Measurements from ENCODE around the gene SLC9A9. TPM values are rescaled to one million over a fixed set of nuclear protein-coding genes. Genes with fewer than 3 reads are reported as not detected.

The SLC9A9 gene
- total and polyA plus RNA-seq, 10 of the 15 experiments (the other 5 are each of a cell fraction or from before 2014, with no cell fraction given), result 3.5 to 14.2 (median 9.3) TPM

DNA sequence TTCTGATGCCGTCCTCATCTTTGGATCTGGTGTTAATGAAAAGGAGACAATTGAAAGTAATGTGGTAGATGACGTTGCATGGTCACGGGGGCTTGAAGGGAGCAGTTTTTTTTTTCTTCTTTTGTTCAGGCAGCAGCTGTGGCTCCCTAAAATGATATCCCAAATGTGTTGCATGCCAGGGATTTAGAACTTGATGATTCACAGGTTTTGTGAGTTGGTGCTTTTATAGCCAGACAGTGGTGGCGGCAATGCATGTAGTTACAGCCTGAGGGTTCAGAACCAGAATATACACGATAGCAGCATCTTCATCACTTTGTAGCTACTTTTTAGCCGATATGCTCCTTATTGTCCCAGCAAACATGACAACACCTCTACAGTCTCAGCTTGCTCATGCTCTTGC lies 595.3 kb downstream of the SLC9A9 start (continued):
- TF ChIP-seq, protein P1, sequence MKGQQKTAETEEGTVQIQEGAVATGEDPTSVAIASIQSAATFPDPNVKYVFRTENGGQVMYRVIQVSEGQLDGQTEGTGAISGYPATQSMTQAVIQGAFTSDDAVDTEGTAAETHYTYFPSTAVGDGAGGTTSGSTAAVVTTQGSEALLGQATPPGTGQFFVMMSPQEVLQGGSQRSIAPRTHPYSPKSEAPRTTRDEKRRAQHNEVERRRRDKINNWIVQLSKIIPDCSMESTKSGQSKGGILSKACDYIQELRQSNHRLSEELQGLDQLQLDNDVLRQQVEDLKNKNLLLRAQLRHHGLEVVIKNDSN (IDR thresholded peaks at IDR 0.05; ENCODE audit: borderline replicate concordance, extremely low read length, insufficient read depth, low read depth, low read length), result no peak
- TF ChIP-seq MAX (IDR thresholded peaks at IDR 0.05; ENCODE audit: low read depth, low read length), result no peak
- no peak for TF ChIP-seq ZBED1 (IDR thresholded peaks at IDR 0.05; ENCODE audit: borderline replicate concordance)
- TF ChIP-seq, protein P2, sequence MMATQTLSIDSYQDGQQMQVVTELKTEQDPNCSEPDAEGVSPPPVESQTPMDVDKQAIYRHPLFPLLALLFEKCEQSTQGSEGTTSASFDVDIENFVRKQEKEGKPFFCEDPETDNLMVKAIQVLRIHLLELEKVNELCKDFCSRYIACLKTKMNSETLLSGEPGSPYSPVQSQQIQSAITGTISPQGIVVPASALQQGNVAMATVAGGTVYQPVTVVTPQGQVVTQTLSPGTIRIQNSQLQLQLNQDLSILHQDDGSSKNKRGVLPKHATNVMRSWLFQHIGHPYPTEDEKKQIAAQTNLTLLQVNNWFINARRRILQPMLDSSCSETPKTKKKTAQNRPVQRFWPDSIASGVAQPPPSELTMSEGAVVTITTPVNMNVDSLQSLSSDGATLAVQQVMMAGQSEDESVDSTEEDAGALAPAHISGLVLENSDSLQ (IDR thresholded peaks at IDR 0.05), result no peak

DNA sequence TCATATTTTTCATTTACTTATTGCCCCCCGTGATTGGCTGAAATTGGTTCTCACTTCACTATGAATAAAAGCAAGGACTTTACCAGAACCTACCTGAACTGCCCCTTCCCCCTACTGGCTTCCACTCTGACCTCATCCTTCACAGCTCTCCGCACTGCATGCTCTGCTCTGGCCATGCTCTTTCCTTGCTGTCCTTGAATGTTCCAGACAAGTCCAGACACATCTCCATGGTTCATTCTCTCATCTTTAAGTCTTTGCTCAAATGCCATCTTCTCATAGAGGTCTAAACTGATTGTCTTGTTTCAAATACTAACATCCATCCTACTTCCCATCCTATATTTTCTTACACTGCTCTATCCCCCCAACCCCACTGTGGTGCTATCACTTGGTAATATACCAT lies 599.3 kb downstream of the SLC9A9 start:
- no TSS peak for BruUV-seq (replicated peaks)
- ChIA-PET POLR2A (no interaction called here), SMC1A (ENCODE audit: uncharacterized antibody, unreplicated experiment) (no interaction called here), RAD21 (ENCODE audit: unreplicated experiment) (no interaction called here), CTCF (no interaction called here)
- Histone ChIP-seq H3K9me3 (replicated peaks; ENCODE audit: control insufficient read depth, insufficient read depth, low read length) (peaks cover 2% of the 10 kb centered on the region; the same call in 2 of the 3 replicates), H3K4me3 (no peak overlapping the region), H3K27me3 (replicated peaks in 1 of 2; ENCODE audit: control insufficient read depth in 2 of 2, insufficient read depth in 2 of 2, low read length in 1 of 2) (no peaks in the 10 kb centered on the region), H3K36me3 (ENCODE audit: control insufficient read depth in 2 of 2, insufficient read depth in 2 of 2, low read length in 1 of 2) (no peaks in the 10 kb centered on the region; a peak in 1 of 4 replicates), H3K4me2 (ENCODE audit: control insufficient read depth, insufficient read depth) (no peak overlapping the region), H3K79me2 (ENCODE audit: control insufficient read depth, insufficient read depth, low read length) (no peaks in the 10 kb centered on the region), H2AFZ (ENCODE audit: control insufficient read depth, low read depth, low read length) (no peak overlapping the region), H3K4me1 (ENCODE audit: control insufficient read depth, insufficient read depth, low read length) (no peaks in the 10 kb centered on the region), H4K20me1 (ENCODE audit: control insufficient read depth, insufficient read depth) (no peaks in the 10 kb centered on the region), H3K27ac (ENCODE audit: control insufficient read depth, insufficient read depth) (no peak overlapping the region), H3K9ac (ENCODE audit: control insufficient read depth, insufficient read depth, low read length) (no peak overlapping the region)
- FAIRE-seq (no peak), DNase-seq (ENCODE audit: low read depth, low spot score) (no peak), ATAC-seq (no peak)
- intact Hi-C loops (cut with micrococcal nuclease; ENCODE audit: unreplicated experiment), result no loop called here
- 96% methylated on average over 2 of the region's 2 CpGs for WGBS (ENCODE audit: insufficient coverage, insufficient replicate concordance, low lambda C conversion rate, missing lambda C conversion rate)
- in situ Hi-C loops (cut with MboI), result no loop called here
- TF ChIP-seq TAF1 (IDR thresholded peaks at IDR 0.05; ENCODE audit: borderline replicate concordance, low read depth, low read length), result no peak
- no peak for TF ChIP-seq SIX5 (IDR thresholded peaks at IDR 0.05; ENCODE audit: low read depth, low read length, severe bottlenecking)
- TF ChIP-seq, protein P1 (IDR thresholded peaks at IDR 0.05; ENCODE audit: borderline replicate concordance, extremely low read length, insufficient read depth, low read depth, low read length), result no peak
- TF ChIP-seq SREBF1 (IDR thresholded peaks at IDR 0.05; ENCODE audit: low read length), result no peak
- TF ChIP-seq TCF3 (IDR thresholded peaks at IDR 0.05; ENCODE audit: borderline replicate concordance, insufficient read depth, low read depth, low read length), result no peak
- no peak for TF ChIP-seq MTA2 (IDR thresholded peaks at IDR 0.05; ENCODE audit: low read depth)
- no peak for TF ChIP-seq RUNX3 (IDR thresholded peaks at IDR 0.05; ENCODE audit: low read length)
- no peak for TF ChIP-seq DPF2 (IDR thresholded peaks at IDR 0.05)
- TF ChIP-seq, protein P3, sequence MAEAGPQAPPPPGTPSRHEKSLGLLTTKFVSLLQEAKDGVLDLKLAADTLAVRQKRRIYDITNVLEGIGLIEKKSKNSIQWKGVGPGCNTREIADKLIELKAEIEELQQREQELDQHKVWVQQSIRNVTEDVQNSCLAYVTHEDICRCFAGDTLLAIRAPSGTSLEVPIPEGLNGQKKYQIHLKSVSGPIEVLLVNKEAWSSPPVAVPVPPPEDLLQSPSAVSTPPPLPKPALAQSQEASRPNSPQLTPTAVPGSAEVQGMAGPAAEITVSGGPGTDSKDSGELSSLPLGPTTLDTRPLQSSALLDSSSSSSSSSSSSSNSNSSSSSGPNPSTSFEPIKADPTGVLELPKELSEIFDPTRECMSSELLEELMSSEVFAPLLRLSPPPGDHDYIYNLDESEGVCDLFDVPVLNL (IDR thresholded peaks at IDR 0.05; ENCODE audit: low read depth, low read length), result no peak
- TF ChIP-seq ZBTB11 (CRISPR knock-in tag; IDR thresholded peaks at IDR 0.05), result no peak
